ENCODE results near the gene ABCG8.

DNA sequence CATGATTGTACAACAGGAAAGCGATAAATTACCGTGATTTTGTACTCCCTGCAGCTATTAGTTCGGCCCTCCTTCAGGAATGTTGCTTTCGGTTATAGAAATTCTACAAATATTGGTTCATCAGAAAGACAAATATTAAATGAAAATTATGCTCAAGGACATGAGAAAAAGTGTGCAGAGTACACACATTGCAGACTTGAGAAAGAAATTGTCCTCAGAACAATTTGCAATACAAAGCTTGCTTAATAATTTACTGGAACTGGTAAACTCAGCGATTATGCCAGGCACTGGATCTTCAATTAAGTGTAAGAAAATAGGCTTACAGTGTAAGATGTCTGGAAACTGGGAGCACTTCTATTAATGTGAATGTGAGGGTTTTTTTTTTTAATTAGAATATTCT, 45.9 kb downstream of the ABCG8 start:
- TF ChIP-seq POLR2AphosphoS5 (IDR thresholded peaks at IDR 0.05; ENCODE audit: borderline replicate concordance, low read depth, low read length), result no peak
- TF ChIP-seq EZH2 (IDR thresholded peaks at IDR 0.05), result no peak
